Limb (tissue), 2 donors: Measurements from ENCODE around the gene ARNT2.

Source experiments
- DNase-seq, 2 donors: peaks; one replicate each; pipeline ENCODE4 v3.0.0-alpha.2; 2016; ENCODE audit errors: extremely low spot score in 2 of 2

Gene ARNT2

GRCh38 chr15:80591938-80592825, 188.0 kb downstream of the ARNT2 start:
- DNase-seq, result no peak

- no peak for DNase-seq
Observed at GRCh38 chr15:80593486-80594030, 189.4 kb downstream of the ARNT2 start.

- no peak for DNase-seq
Observed at GRCh38 chr15:80594091-80594889, 190.1 kb downstream of the ARNT2 start.

- DNase-seq, result no peak
Observed at GRCh38 chr15:80595396-80595795, 191.2 kb downstream of the ARNT2 start.

GRCh38 chr15:80596521-80596976, 192.4 kb downstream of the ARNT2 start:
- no peak for DNase-seq

- no peak for DNase-seq
Observed at GRCh38 chr15:80597076-80597475, 192.9 kb downstream of the ARNT2 start.

GRCh38 chr15:80599359-80599758, 195.2 kb downstream of the ARNT2 start:
- DNase-seq, result no peak

- DNase-seq, result no peak
Observed at GRCh38 chr15:80600626-80601025, 196.4 kb downstream of the ARNT2 start.

GRCh38 chr15:80601256-80601655, 197.1 kb downstream of the ARNT2 start:
- DNase-seq, result no peak

- no peak for DNase-seq
Observed at GRCh38 chr15:80604583-80605575, 200.7 kb downstream of the ARNT2 start.

GRCh38 chr15:80605591-80606150, 201.5 kb downstream of the ARNT2 start:
- no peak for DNase-seq

- DNase-seq, result no peak
Observed at GRCh38 chr15:80606511-80607071, 202.4 kb downstream of the ARNT2 start.

GRCh38 chr15:80607287-80607980, 203.3 kb downstream of the ARNT2 start:
- DNase-seq, result no peak

- DNase-seq, result no peak
Observed at GRCh38 chr15:80608688-80609087, 204.5 kb downstream of the ARNT2 start.

- DNase-seq, result no peak
Observed at GRCh38 chr15:80609091-80609490, 204.9 kb downstream of the ARNT2 start.

GRCh38 chr15:80609512-80609946, 205.3 kb downstream of the ARNT2 start:
- DNase-seq, result no peak

- DNase-seq, result no peak
Observed at GRCh38 chr15:80611543-80612080, 207.4 kb downstream of the ARNT2 start.

GRCh38 chr15:80612118-80612823, 208.1 kb downstream of the ARNT2 start:
- no peak for DNase-seq
